GM23338 (cell line): ENCODE data around the gene AKR1C8. TPM values are rescaled to one million over a fixed set of nuclear protein-coding genes. Genes with fewer than 3 reads are reported as not detected.

ENCODE experiments used
- ATAC-seq: fragments of 200-7000 bp; cut with Tn5 transposase; 3 replicates; pipeline ENCODE4 v1.9.1; 2020
- DNase-seq: peaks from one replicate; pipeline ENCODE4 v3.0.0-alpha.2; 2015; ENCODE audit warnings: low spot score
- H2AFZ ChIP-seq: fragments of 200-600 bp; sonication (generic); 2 replicates; pipeline ENCODE4 v1.8.0; 2016; ENCODE audit warnings: antibody characterized with exemption, mild to moderate bottlenecking, moderate library complexity
- H3F3A ChIP-seq: fragments of 200-600 bp; sonication (generic); replicated peaks from 2 replicates; pipeline ENCODE4 v1.8.0; 2017; ENCODE audit warnings: antibody characterized with exemption, mixed run types, low read depth
- H3K27ac ChIP-seq: fragments of 200-600 bp; sonication (generic); 2 replicates; pipeline ENCODE4 v1.6.1; 2016; ENCODE audit warnings: low read depth
- H3K27me3 ChIP-seq: fragments of 200-600 bp; sonication (generic); 2 replicates; pipeline ENCODE4 v1.8.0; 2016; ENCODE audit warnings: mild to moderate bottlenecking, mixed run types, moderate library complexity; ENCODE audit not compliant: insufficient read depth
- H3K36me3 ChIP-seq: fragments of 200-600 bp; sonication (generic); 2 replicates; pipeline ENCODE4 v1.8.0; 2016; ENCODE audit warnings: mild to moderate bottlenecking; ENCODE audit not compliant: insufficient read depth
- H3K4me1 ChIP-seq: fragments of 200-600 bp; sonication (generic); 2 replicates; pipeline ENCODE4 v1.8.0; 2016; ENCODE audit warnings: mild to moderate bottlenecking, moderate library complexity; ENCODE audit not compliant: insufficient read depth
- H3K4me2 ChIP-seq: fragments of 200-600 bp; sonication (generic); 2 replicates; pipeline ENCODE4 v1.7.1; 2017; ENCODE audit warnings: mixed run types
- H3K4me3 ChIP-seq: fragments of 200-600 bp; sonication (generic); 2 replicates; pipeline ENCODE4 v1.6.1; 2016; ENCODE audit warnings: mixed run types
- H3K79me2 ChIP-seq: fragments of 200-600 bp; sonication (generic); replicated peaks from 2 replicates; pipeline ENCODE4 v1.8.0; 2017; ENCODE audit warnings: mild to moderate bottlenecking; ENCODE audit not compliant: insufficient read depth
- H3K9me2 ChIP-seq: fragments of 200-600 bp; sonication (generic); 2 replicates; pipeline ENCODE4 v1.8.0; 2017; ENCODE audit not compliant: insufficient read depth
- H4K20me1 ChIP-seq: fragments of 200-600 bp; sonication (generic); replicated peaks from 2 replicates; pipeline ENCODE4 v1.8.0; 2017; ENCODE audit warnings: mild to moderate bottlenecking; ENCODE audit not compliant: insufficient read depth
- H3K27ac Mint-ChIP-seq: 2 replicates; pipeline ENCODE4 v1.8.0; 2020; ENCODE audit warnings: inconsistent platforms, mild to moderate bottlenecking, moderate library complexity, mixed read lengths
- H3K27me3 Mint-ChIP-seq: 3 replicates; pipeline ENCODE4 v1.8.0; 2022; ENCODE audit warnings: low read depth, mild to moderate bottlenecking, moderate library complexity, mixed read lengths, inconsistent platforms; ENCODE audit not compliant: insufficient read depth, poor library complexity
- H3K36me3 Mint-ChIP-seq: 3 replicates; pipeline ENCODE4 v1.8.0; 2021; ENCODE audit warnings: low read depth, mild to moderate bottlenecking, inconsistent platforms, moderate library complexity, mixed read lengths
- H3K4me1 Mint-ChIP-seq: 3 replicates; pipeline ENCODE4 v1.8.0; 2020; ENCODE audit warnings: mild to moderate bottlenecking, inconsistent platforms, mixed read lengths
- H3K4me3 Mint-ChIP-seq: 3 replicates; pipeline ENCODE4 v1.8.0; 2021; ENCODE audit warnings: moderate library complexity, mild to moderate bottlenecking, inconsistent platforms, mixed read lengths
- H3K9me3 Mint-ChIP-seq: 3 replicates; pipeline ENCODE4 v1.8.0; 2020; ENCODE audit warnings: moderate library complexity, mild to moderate bottlenecking, inconsistent platforms, mixed read lengths
- CREB1 ChIP-seq: fragments of 250-450 bp; sonication (Bioruptor Pico); IDR thresholded peaks from 2 replicates; pipeline ENCODE4 v1.5.0; 2020; ENCODE audit warnings: low read depth, mild to moderate bottlenecking, moderate library complexity
- CTCF ChIP-seq, 2 experiments: fragments of 200-600 bp in 1 of 2; sonication (generic) in 1 of 2; conservative IDR thresholded peaks; 2 replicates each; pipeline versions ENCODE4 v1.5.1 to v1.6.1; 2016 to 2017; ENCODE audit warnings: antibody characterized with exemption in 2 of 2, low read depth in 2 of 2, mild to moderate bottlenecking in 2 of 2, moderate library complexity in 1 of 2
- ETS1 ChIP-seq: IDR thresholded peaks from 2 replicates; pipeline ENCODE4 v1.6.1; 2016; ENCODE audit warnings: antibody characterized with exemption
- EZH2 ChIP-seq: fragments of 200-600 bp; sonication (generic); IDR thresholded peaks from one replicate; pipeline ENCODE4 v1.8.0; 2017; ENCODE audit warnings: antibody characterized with exemption, mild to moderate bottlenecking, low read depth; ENCODE audit not compliant: unreplicated experiment
- EZH2phosphoT487 ChIP-seq: fragments of 200-600 bp; sonication (generic); IDR thresholded peaks from one replicate; pipeline ENCODE4 v1.8.1; 2018; ENCODE audit warnings: antibody characterized with exemption; ENCODE audit not compliant: unreplicated experiment
- JUNB ChIP-seq: IDR thresholded peaks from one replicate; pipeline ENCODE4 v1.6.1; 2016; ENCODE audit warnings: antibody characterized with exemption; ENCODE audit not compliant: unreplicated experiment
- NANOG ChIP-seq: IDR thresholded peaks from 2 replicates; pipeline ENCODE4 v1.6.1; 2016; ENCODE audit warnings: antibody characterized with exemption, borderline replicate concordance
- POLR2AphosphoS5 ChIP-seq: IDR thresholded peaks from 2 replicates; pipeline ENCODE4 v1.6.1; 2016; ENCODE audit warnings: antibody characterized with exemption, low read depth
- REST ChIP-seq: IDR thresholded peaks from one replicate; pipeline ENCODE4 v1.6.1; 2018; ENCODE audit warnings: antibody characterized with exemption; ENCODE audit not compliant: unreplicated experiment
- STAT1 ChIP-seq: IDR thresholded peaks from one replicate; pipeline ENCODE4 v1.6.1; 2016; ENCODE audit warnings: antibody characterized with exemption; ENCODE audit not compliant: unreplicated experiment
- ZNF114 ChIP-seq: fragments of 250-450 bp; sonication (Bioruptor Pico); IDR thresholded peaks from 2 replicates; pipeline ENCODE4 v1.5.0; 2020; ENCODE audit warnings: mild to moderate bottlenecking, moderate library complexity
- ZNF331 ChIP-seq: fragments of 250-450 bp; sonication (Bioruptor Pico); IDR thresholded peaks from 2 replicates; pipeline ENCODE4 v1.5.0; 2020; ENCODE audit warnings: low read depth, mild to moderate bottlenecking, moderate library complexity
- ZNF462 ChIP-seq: fragments of 250-450 bp; sonication (Bioruptor Pico); IDR thresholded peaks from 2 replicates; pipeline ENCODE4 v1.5.0; 2020; ENCODE audit warnings: mild to moderate bottlenecking, moderate library complexity
- polyA plus RNA-seq: library from polyadenylated mRNA; unstranded; fragments of >200 nt; fragmentation: Nextera tagmentation; extraction: Ambion mirVana; gene quantifications from 2 replicates; pipeline ENCODE4 v1.2.1, GENCODE V29; 2016
- total RNA-seq: library from RNA; depleted of rRNA; stranded (reverse); fragments of >200 nt; shearing (Covaris generic); gene quantifications from 2 replicates; pipeline ENCODE4 v1.2.3, GENCODE V29; 2014

AKR1C8 gene
- total and polyA plus RNA-seq, 2 experiments from 2014 or later: not detected

GRCh38 chr10:5151076-5151475, 33.9 kb downstream of the AKR1C8 start:
- DNase-seq (no peak), ATAC-seq (no peak)
- Mint-ChIP-seq H3K27me3 (no peaks in the 10 kb centered on the region), H3K27ac (no peak overlapping the region), H3K4me1 (no peaks in the 10 kb centered on the region), H3K4me3 (no peak overlapping the region), H3K36me3 (peaks cover 6% of the 10 kb centered on the region; the same call in 2 of the 3 replicates), H3K9me3 (peaks cover 80% of the 10 kb centered on the region)
- H3K36me3 ChIP-seq: no peaks in the 10 kb centered on the region
- no peaks in the 10 kb centered on the region for H3F3A ChIP-seq
- H4K20me1 ChIP-seq: no peaks in the 10 kb centered on the region
- H3K27me3 ChIP-seq: no peaks in the 10 kb centered on the region
- H3K27ac ChIP-seq: no peak overlapping the region
- no peak overlapping the region for H2AFZ ChIP-seq
- no peak for TF ChIP-seq NANOG
- TF ChIP-seq REST: no peak
- TF ChIP-seq ZNF462 (CRISPR knock-in tag): no peak
- no peak for TF ChIP-seq POLR2AphosphoS5
- TF ChIP-seq CTCF (conservative IDR thresholded peaks at IDR 0.05; ENCODE audit: low read depth in 2 of 2): no peak
- TF ChIP-seq EZH2phosphoT487: no peak
- TF ChIP-seq EZH2: no peak
- no peak for TF ChIP-seq STAT1
- TF ChIP-seq ZNF331 (CRISPR knock-in tag): no peak
- no peak for TF ChIP-seq CREB1
- no peak for TF ChIP-seq ETS1
- no peak for TF ChIP-seq ZNF114 (CRISPR knock-in tag)
- TF ChIP-seq JUNB: no peak
- H3K4me3 ChIP-seq: no peak overlapping the region
- no peak overlapping the region for H3K4me2 ChIP-seq
- no peaks in the 10 kb centered on the region for H3K79me2 ChIP-seq
- no peaks in the 10 kb centered on the region for H3K4me1 ChIP-seq
- H3K9me2 ChIP-seq: peaks cover 6% of the 10 kb centered on the region; the same call in 1 of the 2 replicates
